ENCODE data around the gene SLC1A1. TPM values are rescaled to one million over a fixed set of nuclear protein-coding genes. Genes with fewer than 3 reads are reported as not detected.

Gene SLC1A1
- total and polyA plus RNA-seq, 2 of the 13 experiments (the other 11 are each of a cell fraction or from before 2014, with no cell fraction given): not detected

GRCh38 chr9:4461437-4461836 is 28.8 kb upstream of the SLC1A1 start (continued):
- TF ChIP-seq ZNF18 (CRISPR knock-in tag; IDR thresholded peaks at IDR 0.05; ENCODE audit: insufficient replicate concordance) (no peak), TCF7L2 (IDR thresholded peaks at IDR 0.05; ENCODE audit: low read depth, low read length) (no peak), MATR3 (CRISPR knock-in tag; IDR thresholded peaks at IDR 0.05) (no peak), PRDM15 (CRISPR knock-in tag; IDR thresholded peaks at IDR 0.05) (no peak), XRCC5 (optimal IDR thresholded peaks at IDR 0.05; ENCODE audit: low read length) (no peak), BCLAF1 (IDR thresholded peaks at IDR 0.05) (no peak), ISL2 (CRISPR knock-in tag; IDR thresholded peaks at IDR 0.05) (no peak), ZFP91 (CRISPR knock-in tag; IDR thresholded peaks at IDR 0.05; ENCODE audit: borderline replicate concordance) (no peak), SKIL (CRISPR knock-in tag; IDR thresholded peaks at IDR 0.05; ENCODE audit: borderline replicate concordance) (no peak)
